HCT116 (cell line): ENCODE results near the gene ZPR1. TPM values are rescaled to one million over a fixed set of nuclear protein-coding genes. Genes with fewer than 3 reads are reported as not detected.

Experiments used
- ATAC-seq: fragments of 200-7000 bp; cut with Tn5 transposase; 2 replicates; pipeline ENCODE4 v1.9.1; 2020; ENCODE audit warnings: mild to moderate bottlenecking, moderate library complexity
- BruUV-seq: library from RNA; stranded (reverse); fragments of 400-500 nt; replicated peaks from 2 replicates; lab custom pipeline; 2021; lab: Mats Ljungman, UMichigan
- CTCF ChIA-PET: fragments of 300-600 bp; sonication (Branson Sonifier 250); formaldehyde crosslinking; loops from one replicate; lab custom pipeline; 2021; ENCODE audit warnings: antibody characterized with exemption; lab: Charles Lee
- POLR2A ChIA-PET: fragments of 300-600, 350-600 bp; sonication (Branson Sonifier 250); formaldehyde crosslinking; loops from one replicate; lab custom pipeline; 2021; ENCODE audit warnings: antibody characterized with exemption; lab: Charles Lee
- RAD21 ChIA-PET, 2 experiments: fragments of 300-600 bp; sonication (Branson Sonifier 250); formaldehyde crosslinking; loops; one replicate each; lab custom pipeline; 2023; ENCODE audit warnings: low total read pairs in 2 of 2; ENCODE audit not compliant: uncharacterized antibody in 2 of 2, unreplicated experiment in 2 of 2, low non-redundant PET in 1 of 2; lab: Charles Lee
- DNase-seq: peaks from one replicate; pipeline ENCODE4 v3.0.0-alpha.2; 2010; ENCODE audit warnings: low read depth, low spot score
- H2AFZ ChIP-seq: fragments of 200-600 bp; shearing (Covaris generic), sonication (generic); 2 replicates; pipeline ENCODE4 v1.6.1; 2017; ENCODE audit warnings: low read depth, mixed run types, mixed read lengths, antibody characterized with exemption, low read length; ENCODE audit not compliant: poor library complexity, severe bottlenecking
- H3K27ac ChIP-seq: 2 replicates; pipeline ENCODE4 v1.5.1; 2012; ENCODE audit warnings: low read depth, low read length
- H3K27me3 ChIP-seq: fragments of 200-600 bp; sonication (generic); 2 replicates; pipeline ENCODE4 v1.6.1; 2016; ENCODE audit warnings: mixed run types, low read length, mixed read lengths; ENCODE audit not compliant: insufficient read depth
- H3K36me3 ChIP-seq, 2 experiments: fragments of 200-500 bp in 1 of 2; fragments of 200-600 bp in 1 of 2; sonication (Bioruptor generic) in 1 of 2; sonication (generic) in 1 of 2; 2 replicates each; pipeline versions ENCODE4 v1.5.1 to v1.6.1; 2014 to 2016; ENCODE audit warnings: low read length in 2 of 2, inconsistent platforms in 1 of 2, mixed read lengths in 1 of 2, mixed run types in 1 of 2; ENCODE audit not compliant: insufficient read depth in 2 of 2, control insufficient read depth in 1 of 2
- H3K4me1 ChIP-seq, 2 experiments: fragments of 200-600 bp in 1 of 2; sonication (generic) in 1 of 2; 2 replicates each; pipeline versions ENCODE4 v1.5.1 to v1.6.1; 2012 to 2017; ENCODE audit warnings: low read length in 2 of 2, inconsistent platforms in 1 of 2, mild to moderate bottlenecking in 1 of 2, mixed read lengths in 1 of 2, mixed run types in 1 of 2, moderate library complexity in 1 of 2; ENCODE audit not compliant: insufficient read depth in 2 of 2, control insufficient read depth in 1 of 2
- H3K4me2 ChIP-seq: fragments of 200-600 bp; sonication (generic); 2 replicates; pipeline ENCODE4 v1.6.1; 2017; ENCODE audit warnings: mixed run types, low read length, mixed read lengths
- H3K4me3 ChIP-seq, 2 experiments: fragments of 200-600 bp in 1 of 2; sonication (generic) in 1 of 2; replicated peaks in 1 of 2; 2 replicates each; pipeline ENCODE4 v1.5.1; 2011 to 2016; ENCODE audit warnings: low read length in 2 of 2, control low read depth in 1 of 2, low read depth in 1 of 2, mild to moderate bottlenecking in 1 of 2, mixed read lengths in 1 of 2, mixed run types in 1 of 2
- H3K79me2 ChIP-seq: fragments of 200-600 bp; sonication (generic); 2 replicates; pipeline ENCODE4 v1.6.1; 2017; ENCODE audit warnings: mild to moderate bottlenecking, mixed run types, low read length, moderate library complexity, mixed read lengths; ENCODE audit not compliant: insufficient read depth
- H3K9ac ChIP-seq: fragments of 200-600 bp; sonication (generic); 2 replicates; pipeline ENCODE4 v1.6.1; 2016; ENCODE audit warnings: low read length, mixed read lengths
- H3K9me2 ChIP-seq: fragments of 200-600 bp; sonication (generic), shearing (Covaris generic); 2 replicates; pipeline ENCODE4 v1.6.1; 2017; ENCODE audit warnings: mixed run types, mild to moderate bottlenecking, moderate library complexity; ENCODE audit not compliant: insufficient read depth
- H3K9me3 ChIP-seq, 2 experiments: fragments of 200-500 bp in 1 of 2; fragments of 200-600 bp in 1 of 2; sonication (Bioruptor generic) in 1 of 2; sonication (generic) in 1 of 2; 2 replicates each; pipeline ENCODE4 v1.6.1; 2014 to 2017; ENCODE audit warnings: low read length in 2 of 2, mixed read lengths in 2 of 2, inconsistent platforms in 1 of 2, low read depth in 1 of 2, mild to moderate bottlenecking in 1 of 2, mixed run types in 1 of 2, moderate library complexity in 1 of 2; ENCODE audit not compliant: control insufficient read depth in 1 of 2, insufficient read depth in 1 of 2
- H4K20me1 ChIP-seq: fragments of 200-600 bp; sonication (generic), shearing (Covaris generic); 2 replicates; pipeline ENCODE4 v1.6.1; 2017; ENCODE audit warnings: mixed run types, mild to moderate bottlenecking, moderate library complexity; ENCODE audit not compliant: insufficient read depth
- CEBPB ChIP-seq: IDR thresholded peaks from 2 replicates; pipeline ENCODE4 v1.6.1; 2012; ENCODE audit warnings: low read depth
- EGR1 ChIP-seq: IDR thresholded peaks from 2 replicates; pipeline ENCODE4 v1.6.1; 2012; ENCODE audit warnings: low read depth
- EZH2phosphoT487 ChIP-seq: fragments of 200-600 bp; IDR thresholded peaks from 2 replicates; pipeline ENCODE4 v1.6.1; 2018; ENCODE audit warnings: antibody characterized with exemption, borderline replicate concordance
- JUND ChIP-seq: IDR thresholded peaks from 2 replicates; pipeline ENCODE4 v1.6.1; 2012
- POLR2A ChIP-seq: IDR thresholded peaks from 2 replicates; pipeline ENCODE4 v1.7.0; 2011; ENCODE audit warnings: borderline replicate concordance; ENCODE audit not compliant: insufficient read depth, insufficient read length; ENCODE audit errors: extremely low read depth
- RAD21 ChIP-seq: IDR thresholded peaks from 2 replicates; pipeline ENCODE4 v1.6.1; 2012; ENCODE audit warnings: low read depth, mild to moderate bottlenecking
- SP1 ChIP-seq: IDR thresholded peaks from 2 replicates; pipeline ENCODE4 v1.6.1; 2012; ENCODE audit warnings: low read depth
- intact Hi-C: fragments of 100-400 bp; cut with micrococcal nuclease; formaldehyde crosslinking; loops from 2 replicates; pipeline ENCODE4 v1.10.0; 2022
- total RNA-seq: library from RNA; stranded (reverse); gene quantifications from one replicate; pipeline ENCODE4 v1.2.1, GENCODE V29; 2021; ENCODE audit not compliant: unreplicated experiment
- TF ChIP-seq, protein P1 (sequence below), 3 experiments: fragments of 200-600 bp in 1 of 3; sonication (generic) in 1 of 3; IDR thresholded peaks in 2 of 3; conservative IDR thresholded peaks in 1 of 3; 2 replicates each; pipeline ENCODE4 v1.5.1; 2012 to 2017; ENCODE audit warnings: low read depth in 2 of 3, low read length in 2 of 3, antibody characterized with exemption in 1 of 3, borderline replicate concordance in 1 of 3, control low read depth in 1 of 3, mild to moderate bottlenecking in 1 of 3, mixed read lengths in 1 of 3, mixed run types in 1 of 3, moderate library complexity in 1 of 3; ENCODE audit not compliant: insufficient read depth in 1 of 3

ZPR1 gene
- total RNA-seq, 1 experiment from 2014 or later: 56.3 TPM

DNA sequence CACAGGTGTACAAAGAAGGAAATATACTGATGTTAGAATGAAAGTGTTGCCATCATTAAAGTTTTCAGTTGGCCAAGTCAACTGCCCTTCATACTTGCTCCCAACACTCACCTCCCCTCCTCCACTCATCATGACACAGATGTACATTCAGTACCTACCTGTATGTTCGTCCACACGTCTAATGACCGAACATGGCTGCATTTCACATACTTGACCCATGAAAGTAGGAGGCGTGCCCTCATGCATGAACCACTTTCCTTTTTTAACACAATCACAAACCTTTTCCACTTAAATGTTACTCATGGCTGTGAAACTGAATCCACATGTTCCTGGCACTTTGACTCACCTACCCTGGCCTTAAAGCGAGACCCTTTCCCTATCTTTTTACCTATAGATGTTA, 11.8 kb downstream of the ZPR1 start:
- ATAC-seq (no peak), DNase-seq (no peak)
- ChIA-PET POLR2A (interaction anchor here (1.1 kb wide), 1 partner anchor 18 kb away, joined by 3 read pairs; no protein-coding TSS in a partner anchor), CTCF (interaction anchor here (1.7 kb wide), 1 partner anchor 15 kb away, joined by 5 read pairs; the partner anchor contains the start of gene APOA5), RAD21 (interaction anchor here (0.6 kb wide), 2 partner anchors 12 to 17 kb away, joined by 3 to 4 read pairs; partner anchors contain the start of gene ZPR1 (in 1 of the 2))
- H3K9me2 ChIP-seq: no peaks in the 10 kb centered on the region
- peaks cover 9 to 21% of the 10 kb centered on the region in 2 experiments; a peak in 3 of 4 replicates for H3K4me1 ChIP-seq
- no peak overlapping the region for H3K4me3 ChIP-seq
- intact Hi-C loops: no loop called here
- H3K4me2 ChIP-seq: no peak overlapping the region
- no peaks in the 10 kb centered on the region for H4K20me1 ChIP-seq
- TF ChIP-seq, protein P1, sequence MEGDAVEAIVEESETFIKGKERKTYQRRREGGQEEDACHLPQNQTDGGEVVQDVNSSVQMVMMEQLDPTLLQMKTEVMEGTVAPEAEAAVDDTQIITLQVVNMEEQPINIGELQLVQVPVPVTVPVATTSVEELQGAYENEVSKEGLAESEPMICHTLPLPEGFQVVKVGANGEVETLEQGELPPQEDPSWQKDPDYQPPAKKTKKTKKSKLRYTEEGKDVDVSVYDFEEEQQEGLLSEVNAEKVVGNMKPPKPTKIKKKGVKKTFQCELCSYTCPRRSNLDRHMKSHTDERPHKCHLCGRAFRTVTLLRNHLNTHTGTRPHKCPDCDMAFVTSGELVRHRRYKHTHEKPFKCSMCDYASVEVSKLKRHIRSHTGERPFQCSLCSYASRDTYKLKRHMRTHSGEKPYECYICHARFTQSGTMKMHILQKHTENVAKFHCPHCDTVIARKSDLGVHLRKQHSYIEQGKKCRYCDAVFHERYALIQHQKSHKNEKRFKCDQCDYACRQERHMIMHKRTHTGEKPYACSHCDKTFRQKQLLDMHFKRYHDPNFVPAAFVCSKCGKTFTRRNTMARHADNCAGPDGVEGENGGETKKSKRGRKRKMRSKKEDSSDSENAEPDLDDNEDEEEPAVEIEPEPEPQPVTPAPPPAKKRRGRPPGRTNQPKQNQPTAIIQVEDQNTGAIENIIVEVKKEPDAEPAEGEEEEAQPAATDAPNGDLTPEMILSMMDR (IDR thresholded peaks at IDR 0.05 in 2 of 3, conservative IDR thresholded peaks at IDR 0.05 in 1 of 3; ENCODE audit: borderline replicate concordance in 1 of 3, insufficient read depth in 1 of 3, low read depth in 2 of 3, low read length in 2 of 3): no peak
- no peak for TF ChIP-seq EGR1
- no peak for TF ChIP-seq CEBPB
- no peak for TF ChIP-seq JUND
- TF ChIP-seq SP1: no peak
- TF ChIP-seq POLR2A: no peak
- no peak for TF ChIP-seq RAD21
- no peak for TF ChIP-seq EZH2phosphoT487
- no peak overlapping the region for H3K9ac ChIP-seq
- H3K79me2 ChIP-seq: peaks cover 21% of the 10 kb centered on the region
- no TSS peak for BruUV-seq
- peaks cover 17 to 28% of the 10 kb centered on the region in 2 experiments; a peak in 3 of 4 replicates for H3K36me3 ChIP-seq
- H3K27me3 ChIP-seq: no peaks in the 10 kb centered on the region
- H2AFZ ChIP-seq: no peak overlapping the region
- no peaks in the 10 kb centered on the region for H3K9me3 ChIP-seq
- no peak overlapping the region for H3K27ac ChIP-seq
